ENCODE measurements around the gene HOXA6.

Gene HOXA6

DNA sequence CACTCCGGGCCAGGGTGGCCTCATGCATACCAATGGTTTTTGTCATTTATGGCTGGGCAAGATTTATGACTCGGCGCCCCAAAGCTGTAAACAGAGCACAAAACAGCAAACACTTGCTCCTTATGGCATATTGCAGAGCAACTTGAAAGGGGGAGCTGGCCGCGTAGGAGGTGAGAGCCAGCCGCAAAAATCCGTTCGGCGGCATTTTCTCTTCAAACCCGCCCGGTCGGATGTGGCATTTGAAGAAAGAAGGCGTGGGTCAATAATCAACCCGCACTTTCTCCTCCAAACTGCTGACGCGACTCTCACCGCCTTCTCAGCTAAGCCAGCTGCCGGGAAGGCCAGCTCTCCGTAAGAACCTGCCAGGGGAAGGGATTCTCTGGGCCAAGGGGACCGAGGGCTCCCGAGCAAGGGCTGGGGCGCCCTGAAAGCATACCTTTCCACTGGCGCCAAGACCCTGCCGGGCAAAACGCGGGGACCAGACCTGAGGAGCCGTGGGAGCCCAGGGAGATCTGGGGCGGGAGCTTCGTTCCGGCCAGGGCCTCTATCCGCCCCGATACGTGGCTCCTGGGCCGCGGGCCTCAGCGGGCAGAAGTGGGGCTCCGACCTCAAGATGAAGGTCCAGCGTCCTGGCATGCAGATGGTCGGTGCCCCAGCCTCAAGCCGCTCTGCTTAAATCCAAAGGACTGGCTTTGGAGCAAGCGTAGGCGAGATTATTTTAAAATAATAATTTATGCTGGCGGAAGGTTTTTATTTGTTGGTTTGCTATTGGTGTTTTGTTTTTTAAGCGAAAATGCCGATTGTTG is 32.1 kb downstream of the HOXA6 start:
- no peak for DNase-seq (ENCODE audit: low read depth)
- TF ChIP-seq, protein P1, sequence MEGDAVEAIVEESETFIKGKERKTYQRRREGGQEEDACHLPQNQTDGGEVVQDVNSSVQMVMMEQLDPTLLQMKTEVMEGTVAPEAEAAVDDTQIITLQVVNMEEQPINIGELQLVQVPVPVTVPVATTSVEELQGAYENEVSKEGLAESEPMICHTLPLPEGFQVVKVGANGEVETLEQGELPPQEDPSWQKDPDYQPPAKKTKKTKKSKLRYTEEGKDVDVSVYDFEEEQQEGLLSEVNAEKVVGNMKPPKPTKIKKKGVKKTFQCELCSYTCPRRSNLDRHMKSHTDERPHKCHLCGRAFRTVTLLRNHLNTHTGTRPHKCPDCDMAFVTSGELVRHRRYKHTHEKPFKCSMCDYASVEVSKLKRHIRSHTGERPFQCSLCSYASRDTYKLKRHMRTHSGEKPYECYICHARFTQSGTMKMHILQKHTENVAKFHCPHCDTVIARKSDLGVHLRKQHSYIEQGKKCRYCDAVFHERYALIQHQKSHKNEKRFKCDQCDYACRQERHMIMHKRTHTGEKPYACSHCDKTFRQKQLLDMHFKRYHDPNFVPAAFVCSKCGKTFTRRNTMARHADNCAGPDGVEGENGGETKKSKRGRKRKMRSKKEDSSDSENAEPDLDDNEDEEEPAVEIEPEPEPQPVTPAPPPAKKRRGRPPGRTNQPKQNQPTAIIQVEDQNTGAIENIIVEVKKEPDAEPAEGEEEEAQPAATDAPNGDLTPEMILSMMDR (IDR thresholded peaks at IDR 0.05; ENCODE audit: insufficient read depth, low read depth, low read length, missing control alignments): no peak
- H3K4me3 ChIP-seq (ENCODE audit: low read depth, low read length): no peak overlapping the region

DNA sequence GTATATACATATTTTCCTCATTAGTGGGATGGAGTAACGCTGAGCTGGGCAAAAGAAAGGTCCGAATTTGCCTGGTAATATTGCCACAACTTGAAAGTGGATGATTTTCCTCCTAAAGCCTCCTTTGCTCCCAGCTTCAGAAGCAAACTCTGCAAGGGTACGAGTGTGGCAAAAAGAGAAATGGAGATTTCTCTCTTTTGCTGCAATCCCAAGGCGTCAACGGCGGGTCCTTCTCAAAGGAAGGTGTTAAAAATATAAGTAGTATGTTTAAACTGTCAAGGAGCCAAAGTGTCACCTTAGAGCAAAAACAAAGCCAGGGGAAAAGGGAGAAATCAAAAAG is 32.7 kb downstream of the HOXA6 start:
- DNase-seq (ENCODE audit: low read depth): no peak
- TF ChIP-seq, protein P1 (IDR thresholded peaks at IDR 0.05; ENCODE audit: insufficient read depth, low read depth, low read length, missing control alignments): no peak
- H3K4me3 ChIP-seq (ENCODE audit: low read depth, low read length): no peak overlapping the region

DNA sequence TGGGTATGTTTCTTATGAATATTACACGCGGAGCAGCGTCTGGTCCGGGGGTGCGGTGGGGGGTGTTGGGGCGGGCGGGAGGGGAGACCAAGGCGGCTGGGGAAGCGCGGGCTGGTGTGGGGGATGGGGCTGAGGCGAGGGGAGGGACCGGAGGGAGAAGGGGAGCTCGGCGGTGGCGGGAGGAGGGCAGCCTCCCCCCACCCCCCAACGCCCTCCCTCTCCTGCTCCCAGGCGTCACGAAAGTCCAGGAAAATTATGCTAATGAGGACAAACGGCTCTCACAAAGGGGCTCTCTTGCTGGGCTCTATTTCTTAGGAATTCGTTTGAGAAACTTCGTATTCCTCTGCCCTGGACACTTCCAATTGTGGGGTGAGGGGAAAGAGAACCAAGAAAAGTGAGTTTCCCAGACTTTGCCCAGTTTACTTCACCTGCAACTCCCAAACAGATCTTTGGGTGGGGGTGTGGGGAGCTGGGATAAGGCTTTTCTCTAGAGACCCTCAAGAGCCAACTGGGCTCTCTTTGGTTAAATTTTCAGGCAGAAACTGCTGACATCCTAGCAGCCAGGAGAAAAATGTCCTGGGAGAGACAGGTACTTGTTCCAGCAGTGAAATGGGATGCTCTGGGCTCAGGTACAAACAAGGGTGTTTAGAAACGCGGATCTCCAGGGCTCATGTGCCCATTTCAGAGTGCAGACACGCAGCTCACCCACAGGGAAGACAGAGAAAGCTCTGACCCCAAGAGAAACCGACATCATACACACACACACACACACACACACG is 33.4 kb downstream of the HOXA6 start:
- no peak for DNase-seq (ENCODE audit: low read depth)
- no peak overlapping the region for H3K4me3 ChIP-seq (ENCODE audit: low read depth, low read length)
- TF ChIP-seq, protein P1 (IDR thresholded peaks at IDR 0.05; ENCODE audit: insufficient read depth, low read depth, low read length, missing control alignments): no peak

DNA sequence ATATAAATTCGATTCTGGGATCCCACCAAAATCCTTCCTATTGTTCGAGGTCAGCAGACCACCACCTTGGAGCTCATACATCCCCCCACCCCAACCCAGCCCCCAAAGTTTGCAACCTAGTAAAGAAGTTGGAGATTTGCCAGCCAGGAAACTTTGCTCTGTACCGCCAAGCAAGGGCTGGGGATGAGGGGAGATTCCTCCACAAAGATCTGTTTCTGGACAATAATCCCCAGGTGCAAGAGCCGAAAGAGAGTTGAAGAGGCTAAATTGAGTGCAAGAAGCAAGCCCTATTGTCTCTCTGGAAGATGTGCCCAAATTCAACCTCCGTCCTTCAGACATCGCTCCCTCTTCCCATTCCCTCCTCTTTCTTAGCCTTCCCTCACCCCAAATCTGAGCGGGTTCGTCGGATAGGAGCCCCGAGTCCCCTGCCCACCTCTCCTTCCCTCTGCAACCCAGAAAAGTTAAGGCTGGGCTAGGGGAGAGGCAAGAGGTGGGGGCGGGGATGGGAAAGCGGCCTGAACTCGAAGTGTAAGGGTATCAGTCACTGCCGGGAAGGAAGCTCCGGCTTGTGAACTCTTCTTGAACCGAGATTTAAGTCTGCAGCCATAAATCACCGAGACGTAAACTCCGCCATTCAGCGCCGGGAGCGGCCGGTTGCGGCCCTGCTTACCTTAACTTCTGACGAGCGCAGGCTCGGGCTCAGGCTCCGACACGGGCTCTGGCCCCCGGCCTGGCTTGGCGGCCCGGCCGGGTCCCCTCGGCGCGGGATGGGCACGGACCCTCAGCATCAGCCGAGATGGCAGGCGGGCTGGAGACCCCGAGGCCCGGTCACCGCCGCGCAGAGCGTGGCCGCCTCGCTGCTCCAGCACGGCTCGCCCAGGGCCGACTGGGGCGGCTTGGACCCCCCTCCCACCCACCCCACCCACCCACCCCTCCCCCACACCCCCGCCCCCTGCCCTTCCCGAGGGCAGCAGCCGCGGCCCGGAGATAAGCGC is 34.3 kb downstream of the HOXA6 start:
- DNase-seq (ENCODE audit: low read depth): no peak
- TF ChIP-seq, protein P1 (IDR thresholded peaks at IDR 0.05; ENCODE audit: insufficient read depth, low read depth, low read length, missing control alignments): no peak
- no peak overlapping the region for H3K4me3 ChIP-seq (ENCODE audit: low read depth, low read length)

DNA sequence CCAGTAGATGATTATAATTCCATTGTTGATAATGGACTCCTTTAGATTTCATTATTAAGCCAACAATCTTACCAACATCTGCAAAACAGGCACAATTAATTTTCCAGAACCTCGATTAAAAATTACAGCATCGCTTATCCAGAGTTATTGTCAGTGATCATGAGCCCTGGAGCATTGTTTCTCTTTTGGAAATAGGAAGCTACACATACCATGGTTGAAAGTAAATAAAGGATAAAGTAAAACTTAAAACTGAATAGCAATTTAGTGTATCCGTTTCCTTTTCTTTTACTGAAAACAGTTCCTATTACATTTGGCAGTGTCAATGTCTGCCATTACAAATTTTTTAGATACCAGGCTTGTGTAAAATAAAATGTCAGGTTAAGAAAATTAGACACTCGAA is 35.2 kb downstream of the HOXA6 start:
- TF ChIP-seq, protein P1 (IDR thresholded peaks at IDR 0.05; ENCODE audit: insufficient read depth, low read depth, low read length, missing control alignments): no peak
- H3K4me3 ChIP-seq (ENCODE audit: low read depth, low read length): no peak overlapping the region
- DNase-seq (ENCODE audit: low read depth): no peak

DNA sequence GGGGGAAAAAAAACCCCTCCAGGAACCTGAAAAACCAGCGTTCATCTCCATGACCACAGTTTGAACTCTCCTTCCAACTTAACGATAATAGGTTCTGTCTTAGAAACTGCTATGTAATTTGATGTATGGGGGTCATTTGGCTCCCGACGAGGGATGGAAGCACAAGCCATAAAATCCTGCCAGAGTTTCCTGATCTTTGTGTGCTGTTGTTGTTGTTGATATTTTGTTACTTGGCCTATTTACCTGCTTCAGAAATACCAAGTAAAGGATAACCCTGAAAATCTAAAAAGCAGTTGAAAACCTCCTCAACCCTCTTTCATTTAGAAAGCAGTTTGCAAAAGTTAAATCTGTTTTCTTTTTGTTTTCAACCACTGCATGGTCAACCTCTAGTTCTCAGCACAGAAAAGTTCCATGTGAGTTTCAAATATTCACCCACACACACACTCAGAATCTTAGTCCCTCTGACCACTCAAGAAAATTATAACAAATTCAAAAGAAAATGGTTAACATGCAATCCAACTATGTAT is 35.8 kb downstream of the HOXA6 start:
- DNase-seq (ENCODE audit: low read depth): no peak
- TF ChIP-seq, protein P1 (IDR thresholded peaks at IDR 0.05; ENCODE audit: insufficient read depth, low read depth, low read length, missing control alignments): no peak
- H3K4me3 ChIP-seq (ENCODE audit: low read depth, low read length): no peak overlapping the region

Measured in GM12865 (cell line).